Forelimb muscle (tissue), 1 donor: ENCODE measurements around the gene ABLIM2. TPM values are rescaled to one million over a fixed set of nuclear protein-coding genes. Genes with fewer than 3 reads are reported as not detected.

Experiments used
- DNase-seq: peaks from one replicate; pipeline ENCODE4 v3.0.0-alpha.2; 2013; ENCODE audit warnings: low read depth
- polyA plus RNA-seq: library from polyadenylated mRNA; unstranded; fragments of 120-200 nt; gene quantifications from one replicate; pipeline ENCODE4 v1.2.1, GENCODE V29; 2013; ENCODE audit not compliant: insufficient read length

Gene ABLIM2
- polyA plus RNA-seq, 1 donor: 17.0 TPM

DNA sequence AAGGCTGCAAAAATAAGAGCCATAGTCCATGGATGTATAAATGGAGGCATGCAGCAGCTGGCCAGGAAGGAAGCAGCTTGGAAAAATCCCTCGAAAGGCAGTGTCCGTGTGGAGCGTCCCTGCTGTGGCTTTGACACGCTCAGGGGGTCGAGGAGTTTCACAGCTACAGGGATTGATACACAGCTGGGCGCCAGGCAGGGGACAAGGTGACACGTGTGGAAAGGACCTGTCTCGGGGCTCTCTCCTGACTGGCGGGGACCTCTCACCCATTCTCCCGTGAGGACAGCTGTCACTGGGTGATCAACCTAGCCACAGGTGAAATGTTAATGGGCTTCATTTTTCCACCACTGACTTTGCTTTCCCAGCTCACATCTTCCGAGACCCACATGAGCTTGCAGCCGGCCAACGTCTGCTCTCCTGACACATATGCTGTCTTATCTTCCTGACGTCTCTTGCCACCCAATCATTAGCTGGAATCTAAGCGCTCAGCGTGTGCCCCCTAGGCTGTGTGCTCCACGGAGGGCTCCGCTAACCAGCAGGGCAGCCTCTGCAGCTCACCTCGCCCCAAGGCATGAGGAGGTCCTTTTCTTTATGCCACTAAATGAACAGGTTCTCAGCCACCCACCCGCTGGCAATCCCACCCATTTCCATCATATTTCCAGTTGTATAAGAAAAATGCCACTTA is 129.6 kb downstream of the ABLIM2 start:
- DNase-seq: no peak

GRCh38 chr4:8028368-8028767 is 130.2 kb downstream of the ABLIM2 start:
- no peak for DNase-seq

DNA sequence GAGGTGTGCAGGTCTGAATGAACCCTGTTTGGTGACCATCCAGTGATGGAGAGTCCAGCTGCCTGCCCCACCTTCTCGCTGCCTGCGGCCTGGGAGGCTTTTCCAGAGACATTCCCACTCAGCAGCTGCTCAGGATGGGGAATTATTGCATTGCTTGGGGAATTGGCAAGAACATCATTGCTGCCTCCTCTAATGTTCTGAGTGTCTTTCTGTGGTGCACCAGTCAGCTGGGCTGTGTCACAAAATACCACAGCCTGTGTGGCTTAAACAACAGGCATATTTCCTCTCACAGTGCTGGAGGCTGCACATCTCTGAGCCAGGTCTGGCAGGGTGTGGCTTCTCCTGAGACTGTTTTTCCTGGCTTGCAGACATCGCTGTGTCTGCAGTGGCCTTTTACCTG is 132.2 kb downstream of the ABLIM2 start:
- no peak for DNase-seq

GRCh38 chr4:8025668-8026067 is 132.9 kb downstream of the ABLIM2 start:
- DNase-seq: no peak

DNA sequence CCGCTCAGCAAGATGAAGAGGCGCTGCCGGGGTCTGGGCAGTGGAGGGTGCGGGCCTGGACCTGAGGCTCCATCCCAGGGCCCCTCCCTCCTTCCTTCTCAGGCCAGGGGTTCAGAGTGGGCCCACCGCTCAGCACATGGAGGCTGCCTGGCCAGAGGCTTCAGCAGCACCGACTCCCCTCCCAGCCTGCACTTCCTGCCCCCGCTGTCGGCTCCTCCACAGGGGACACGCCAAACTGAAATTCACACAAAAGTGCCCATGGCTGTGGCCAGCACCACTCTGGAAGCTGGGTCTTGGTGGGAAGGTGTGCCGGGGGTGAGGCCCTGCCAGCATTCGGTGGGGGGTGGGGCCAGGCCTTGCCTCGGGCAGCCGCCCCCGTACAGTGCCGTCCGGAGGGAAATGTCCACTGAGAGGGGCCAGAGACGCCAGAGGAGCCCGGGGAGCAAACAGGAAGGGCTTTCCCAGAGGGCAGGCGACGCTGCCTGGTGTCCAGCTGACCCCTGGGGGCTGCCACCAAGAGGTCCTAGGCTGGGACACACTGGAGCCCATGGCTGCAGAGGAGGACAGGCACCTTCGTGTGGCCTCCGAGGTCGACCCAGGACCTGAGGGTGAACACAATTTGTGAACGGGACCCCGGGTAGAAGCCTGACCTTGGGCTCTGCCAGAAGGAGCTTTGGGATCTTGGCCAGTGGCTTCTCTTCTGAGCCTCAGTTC is 134.4 kb downstream of the ABLIM2 start:
- DNase-seq: no peak

DNA sequence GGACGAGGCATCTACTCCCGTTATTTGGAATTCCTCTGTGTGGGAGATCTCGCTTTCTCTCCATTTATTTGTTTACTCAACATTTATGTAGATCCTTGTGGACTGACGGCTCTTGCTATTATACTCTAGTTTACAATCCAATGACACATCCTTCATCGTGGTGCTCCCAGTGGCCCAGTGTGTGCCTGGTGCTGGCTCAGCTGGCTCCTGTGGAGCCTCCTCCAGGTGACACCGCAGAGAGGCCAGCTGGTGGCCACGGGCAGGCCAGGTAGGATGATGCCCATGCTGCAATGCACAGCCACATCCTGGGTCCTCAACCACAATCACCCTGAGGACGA is 134.9 kb downstream of the ABLIM2 start:
- DNase-seq: no peak

GRCh38 chr4:8022767-8023695 is 135.6 kb downstream of the ABLIM2 start:
- DNase-seq: no peak

DNA sequence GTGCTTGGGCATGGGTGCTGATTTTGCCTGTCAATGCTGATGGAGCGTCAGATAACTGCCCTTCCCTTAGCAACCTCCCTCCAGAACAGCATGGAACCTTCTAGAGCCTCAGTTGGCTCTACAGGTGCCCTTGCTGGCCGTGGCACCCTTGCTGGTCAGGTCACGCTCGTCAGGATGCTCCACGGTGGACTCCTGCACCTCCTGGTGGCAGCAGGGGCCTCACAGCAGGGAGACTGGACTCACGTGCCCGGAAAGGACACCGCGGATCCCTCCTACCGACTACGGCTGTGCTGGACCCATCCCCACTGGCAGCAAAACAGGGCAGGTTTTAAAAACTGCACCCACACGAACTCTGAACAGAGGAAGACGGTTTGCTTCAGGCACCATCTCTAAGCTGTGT is 136.8 kb downstream of the ABLIM2 start:
- no peak for DNase-seq

DNA sequence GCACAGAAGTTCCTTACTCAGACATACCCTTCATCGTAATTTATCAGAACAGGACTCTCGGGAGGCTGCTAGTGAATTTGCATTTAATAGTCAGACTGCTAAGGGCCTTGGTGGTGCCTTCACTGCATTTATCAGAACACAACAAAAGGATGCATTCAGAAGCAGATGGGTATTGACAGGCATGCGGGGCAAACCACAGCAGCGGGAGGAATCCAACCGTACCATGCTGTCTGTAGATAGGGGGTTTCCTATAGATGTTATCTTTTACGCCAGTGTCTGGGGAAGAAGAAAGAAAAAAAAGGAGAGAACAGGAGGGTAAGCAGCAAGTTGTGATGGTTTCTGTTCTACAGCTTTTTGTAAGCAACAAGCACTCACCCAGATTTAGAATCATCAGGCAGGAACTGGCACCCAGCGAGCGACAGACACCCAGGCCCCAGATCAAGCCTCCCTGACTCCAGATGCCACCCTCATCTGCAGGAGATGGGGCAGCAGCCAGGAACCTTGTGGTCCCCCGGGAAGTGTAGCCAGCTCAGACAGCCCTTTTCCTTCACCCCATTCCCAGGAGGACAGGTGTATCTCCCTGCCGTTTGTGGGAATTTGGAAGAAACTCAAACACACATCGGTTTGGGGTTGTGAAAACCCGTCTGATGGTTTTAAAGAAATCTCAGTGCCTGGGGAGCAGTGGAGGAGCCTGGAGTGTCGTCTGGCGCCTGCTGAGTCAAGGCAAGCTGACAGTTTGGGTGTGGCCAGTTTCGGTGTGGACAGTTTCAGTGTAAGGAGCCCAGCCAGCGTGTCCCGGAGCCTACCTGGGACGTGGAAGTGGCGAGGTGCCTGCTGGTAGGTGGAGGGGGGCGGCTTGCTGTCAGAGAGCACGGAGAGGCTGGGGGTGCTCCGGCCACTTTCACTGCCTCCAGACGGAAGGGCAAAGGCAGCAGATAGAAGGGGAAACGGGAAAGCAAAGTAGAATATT is 138.9 kb downstream of the ABLIM2 start:
- DNase-seq: no peak

DNA sequence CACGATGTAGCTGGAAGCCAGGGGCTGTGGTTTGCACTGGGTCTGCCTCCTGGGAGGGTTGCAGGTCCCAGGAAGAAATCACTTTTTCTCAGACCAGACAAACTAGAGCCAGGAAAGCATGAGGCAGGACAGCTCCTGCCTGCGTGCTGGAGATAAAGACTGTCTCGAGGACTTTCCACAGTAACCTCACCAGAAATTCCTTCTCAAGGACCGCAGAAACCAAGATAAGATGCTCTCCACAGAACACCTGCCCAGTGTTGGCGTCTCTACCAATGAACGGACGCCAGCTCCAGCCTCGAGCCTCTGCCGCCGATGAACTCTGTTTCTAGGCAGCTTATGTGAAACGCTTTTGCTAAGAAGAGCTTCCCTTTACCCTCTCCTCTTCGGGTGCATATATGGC is 142.1 kb downstream of the ABLIM2 start:
- DNase-seq: no peak

GRCh38 chr4:8015512-8015911 is 143.1 kb downstream of the ABLIM2 start:
- DNase-seq: no peak

GRCh38 chr4:8013976-8014726 is 144.5 kb downstream of the ABLIM2 start:
- no peak for DNase-seq

GRCh38 chr4:8012517-8012916 is 146.1 kb downstream of the ABLIM2 start:
- DNase-seq: no peak

GRCh38 chr4:8010618-8011017 is 148.0 kb downstream of the ABLIM2 start:
- DNase-seq: no peak

GRCh38 chr4:8009710-8010511 is 148.7 kb downstream of the ABLIM2 start:
- DNase-seq: no peak

DNA sequence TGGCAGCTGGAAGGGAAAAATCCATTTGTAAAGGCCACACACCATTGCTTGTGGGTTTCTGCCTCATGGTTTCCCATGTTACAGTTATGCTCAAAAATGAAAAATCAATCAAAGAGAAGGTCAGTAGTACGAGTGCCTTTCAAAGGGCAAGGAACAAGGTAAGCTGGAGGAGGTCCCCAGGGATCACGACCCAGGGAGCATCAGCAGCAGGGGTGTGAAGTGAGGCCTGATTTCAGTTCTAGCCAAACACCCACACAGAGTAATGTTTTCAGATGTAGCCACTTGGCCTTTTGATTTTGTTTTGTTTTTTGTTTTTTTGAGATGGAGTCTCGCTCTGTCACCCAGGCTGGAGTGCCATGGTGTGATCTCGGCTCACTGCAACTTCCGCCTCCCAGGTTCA is 149.5 kb downstream of the ABLIM2 start:
- DNase-seq: no peak

- DNase-seq: no peak
These were observed 150.2 kb downstream of the ABLIM2 start for GRCh38 chr4:8008391-8008790.

DNA sequence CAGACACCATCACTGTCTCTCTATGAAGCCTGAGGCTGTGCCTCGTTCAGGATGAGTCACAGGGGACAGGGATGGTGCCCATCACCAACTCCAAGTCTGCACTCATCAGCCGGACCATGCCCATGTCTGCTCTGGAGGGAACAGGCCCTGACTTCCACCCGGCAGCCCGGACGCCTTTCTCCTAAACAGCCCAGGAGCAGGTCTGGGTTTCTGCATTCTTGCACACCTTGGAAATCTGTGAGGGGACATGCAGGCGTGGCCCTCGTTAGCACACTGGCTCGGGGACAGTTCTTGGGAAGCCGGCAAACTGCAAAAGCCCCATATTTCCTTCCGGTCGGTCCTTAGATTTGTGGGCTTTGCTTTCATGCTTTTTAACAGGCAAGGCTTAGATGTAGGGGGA is 151.0 kb downstream of the ABLIM2 start:
- DNase-seq: no peak

DNA sequence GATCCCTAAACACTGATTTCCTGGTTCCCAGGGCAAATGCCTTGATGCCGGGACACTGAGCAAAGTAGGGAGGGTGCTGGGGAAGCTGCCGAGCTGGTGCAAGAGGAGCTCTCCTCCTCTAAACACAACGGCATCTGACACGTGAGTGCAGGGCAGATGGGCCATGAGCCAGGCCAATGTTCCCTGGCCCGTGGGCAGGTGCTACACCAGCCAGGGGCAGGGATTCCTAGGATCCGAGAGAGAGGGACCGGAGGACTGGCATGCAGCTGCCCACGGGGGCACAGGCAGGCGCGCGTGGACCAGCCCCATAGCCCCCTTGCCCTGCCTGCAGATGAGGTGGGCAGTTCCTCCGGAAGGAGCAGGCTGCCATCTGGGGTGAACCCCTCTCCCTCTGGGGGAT is 152.1 kb downstream of the ABLIM2 start:
- DNase-seq: no peak

- no peak for DNase-seq
These were observed 152.8 kb downstream of the ABLIM2 start for GRCh38 chr4:8005814-8006215.
